Measurements from ENCODE around the gene RFX2.
"Not testable (repeated sequence)": the region's sequence is repeated elsewhere in the genome, so short reads cannot be mapped to it uniquely, and the experiment has no call there.

Gene RFX2

DNA sequence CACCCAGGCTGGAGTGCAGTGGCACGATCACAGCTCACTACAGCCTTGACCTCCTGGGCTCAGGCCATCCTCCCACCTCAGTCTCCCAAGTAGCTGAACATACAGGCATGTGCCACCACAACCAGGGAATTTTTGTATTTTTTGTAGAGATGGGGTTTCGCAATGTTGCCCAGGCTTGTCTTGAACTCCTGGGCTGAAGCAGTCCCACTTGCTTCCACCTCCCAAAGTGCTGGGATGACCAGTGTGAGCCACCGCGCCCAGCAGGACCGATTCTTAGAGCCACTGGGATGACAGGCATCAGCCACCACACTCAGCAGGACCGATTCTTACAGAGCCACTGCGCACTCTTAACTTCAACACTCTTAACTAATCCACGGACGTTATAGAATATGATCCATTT is 77.5 kb downstream of the RFX2 start:
- intact Hi-C loops (cut with DNase I) = no loop called here
- peak in 5 of 42 donors; percentile 2 to 24 (median 3) for DNase-seq

DNA sequence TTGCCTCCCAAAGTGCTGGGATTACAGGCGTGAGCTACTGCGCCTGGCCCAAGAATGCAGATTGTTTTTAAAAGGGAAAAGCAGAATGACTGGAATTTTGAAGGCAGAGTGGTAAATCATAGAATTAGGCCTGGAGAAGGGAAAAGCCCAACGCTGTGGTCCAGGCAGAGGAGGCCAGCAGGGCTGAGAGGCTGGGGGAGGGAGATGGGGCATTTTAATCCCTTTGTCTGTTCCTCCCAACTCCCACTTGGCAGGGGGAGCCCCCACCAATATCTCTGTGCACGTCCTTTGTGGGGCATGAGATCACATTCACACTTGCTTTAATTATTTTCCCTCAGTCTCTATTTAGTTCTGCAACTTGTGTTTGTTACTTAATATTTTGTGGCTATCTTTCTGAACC is 77.9 kb downstream of the RFX2 start:
- intact Hi-C loops (cut with DNase I) = no loop called here
- DNase-seq = peak in 6 of 42 donors; percentile 0 to 19 (median 5)

DNA sequence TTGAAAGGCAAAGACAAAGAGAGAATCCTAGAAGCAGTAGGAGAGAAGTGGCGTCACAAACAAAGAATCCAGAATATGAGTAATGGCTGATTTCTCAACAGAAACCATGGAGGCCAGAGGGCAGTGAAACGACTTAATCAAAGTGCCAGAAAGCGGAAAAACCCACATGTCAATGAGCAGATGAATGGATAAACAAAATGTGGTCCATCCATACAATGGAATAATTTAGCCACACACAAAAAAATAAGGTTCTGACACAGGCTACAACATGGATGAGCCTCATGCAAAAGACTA is 80.1 kb downstream of the RFX2 start:
- intact Hi-C loops (cut with DNase I) = no loop called here
- no peak for DNase-seq

DNA sequence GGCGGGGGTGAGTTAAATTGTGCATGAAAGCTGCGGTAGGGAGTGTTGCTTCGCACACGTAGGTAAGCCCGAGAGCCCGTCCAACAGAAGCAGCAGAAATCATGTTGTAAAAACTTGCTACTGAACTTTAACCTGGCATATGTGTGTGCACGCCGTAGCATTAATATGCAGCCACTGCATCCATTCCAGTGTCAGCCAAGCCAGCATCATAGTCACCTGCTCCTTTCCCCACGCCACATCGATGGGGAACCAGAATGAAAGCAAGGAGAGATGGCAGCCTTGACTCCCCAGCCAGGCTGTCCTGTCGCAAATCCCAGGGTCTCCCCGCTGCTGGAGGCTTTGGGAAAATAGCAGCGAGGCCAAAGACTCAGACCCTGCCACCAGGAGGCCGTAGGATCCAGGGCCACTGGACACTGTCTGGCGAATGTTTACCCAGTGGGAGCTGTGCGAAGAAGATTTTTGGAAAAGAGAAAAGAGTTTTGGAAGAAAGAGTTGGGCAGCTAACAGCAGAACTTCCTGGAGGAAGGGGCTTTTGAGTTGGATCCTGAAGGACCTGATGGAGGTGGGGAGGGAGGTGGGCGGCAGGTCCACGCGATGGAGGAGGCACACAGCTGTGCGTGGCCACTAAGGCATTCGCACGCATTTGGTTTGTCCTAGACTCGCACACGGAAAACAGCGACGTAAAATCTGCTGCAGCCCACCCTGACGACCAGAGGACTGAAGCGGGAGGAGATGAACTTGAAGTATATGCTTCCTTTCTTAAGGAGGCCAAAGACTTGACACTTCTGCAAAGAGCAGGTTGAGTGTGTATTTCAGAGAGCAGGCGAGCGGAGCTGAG is 83.7 kb downstream of the RFX2 start:
- DNase-seq = peak in 1 of 42 donors; percentile 24
- intact Hi-C loops (cut with DNase I) = no loop called here

DNA sequence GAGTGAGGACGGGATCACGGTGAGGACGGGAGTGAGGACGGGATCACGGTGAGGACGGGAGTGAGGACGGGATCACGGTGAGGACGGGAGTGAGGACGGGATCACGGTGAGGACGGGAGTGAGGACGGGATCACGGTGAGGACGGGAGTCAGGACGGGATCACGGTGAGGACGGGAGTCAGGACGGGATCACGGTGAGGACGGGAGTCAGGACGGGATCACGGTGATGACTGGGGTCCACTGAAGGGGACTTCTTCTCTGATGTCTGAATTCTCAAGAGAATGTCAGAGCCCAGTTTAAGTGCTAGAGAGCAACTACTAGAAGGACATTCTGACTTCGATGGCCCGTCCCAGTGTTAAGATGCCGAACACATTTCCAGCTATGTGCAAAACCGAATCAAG is 85.5 kb downstream of the RFX2 start:
- intact Hi-C loops (cut with DNase I) = not testable (repeated sequence)

DNA sequence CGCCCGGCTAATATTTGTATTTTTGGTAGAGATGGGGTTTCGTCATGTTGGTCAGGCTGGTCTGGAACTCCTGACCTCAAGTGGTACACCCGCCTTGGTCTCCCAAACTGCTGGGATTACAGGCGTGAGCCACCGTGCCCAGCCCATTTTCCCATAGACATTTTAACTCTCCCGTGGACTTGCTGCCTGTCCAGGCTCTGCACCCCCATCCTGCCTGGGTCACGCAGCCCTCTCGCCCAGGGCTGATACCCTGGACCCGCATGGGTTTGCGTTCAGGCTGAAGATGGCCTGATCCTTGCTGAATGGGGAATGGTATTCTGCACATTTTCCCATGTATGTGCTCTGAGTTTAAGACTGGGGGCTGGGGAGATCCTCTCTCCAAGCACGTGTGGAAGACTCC is 86.4 kb downstream of the RFX2 start:
- intact Hi-C loops (cut with DNase I) = no loop called here
- DNase-seq = no peak

More for the DNA sequence above, 85.5 kb downstream of the RFX2 start:
- not testable (repeated sequence) for DNase-seq

DNA sequence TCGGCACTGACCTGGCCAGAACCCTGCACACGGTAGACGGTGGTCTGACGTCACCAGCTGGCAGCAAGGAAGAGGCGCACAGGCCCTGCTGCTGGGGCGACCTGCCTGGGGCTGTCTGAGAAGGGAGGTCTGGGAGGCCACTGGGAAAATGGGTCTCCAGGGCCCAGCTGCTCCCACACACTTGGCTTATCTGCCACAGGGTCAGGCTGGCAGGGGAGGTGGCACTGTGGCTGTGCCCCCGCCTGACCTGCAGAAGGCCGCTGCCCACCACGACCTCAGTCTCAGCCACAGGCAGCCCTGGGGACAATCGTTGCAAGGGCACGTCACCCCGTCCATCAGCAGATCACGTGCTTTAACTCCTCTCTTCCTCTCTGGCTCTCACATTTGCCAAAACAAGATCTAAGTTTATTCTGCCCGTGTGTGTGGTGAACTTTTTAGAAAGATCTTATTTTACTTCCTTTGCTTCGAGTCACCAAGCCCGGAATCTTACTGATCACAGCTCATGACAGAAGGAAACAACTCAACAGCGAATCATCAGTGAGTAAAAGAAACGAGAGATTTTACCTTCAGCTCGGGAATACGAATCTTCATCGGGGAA is 87.1 kb downstream of the RFX2 start:
- no peak for DNase-seq
- intact Hi-C loops (cut with DNase I) = no loop called here

DNA sequence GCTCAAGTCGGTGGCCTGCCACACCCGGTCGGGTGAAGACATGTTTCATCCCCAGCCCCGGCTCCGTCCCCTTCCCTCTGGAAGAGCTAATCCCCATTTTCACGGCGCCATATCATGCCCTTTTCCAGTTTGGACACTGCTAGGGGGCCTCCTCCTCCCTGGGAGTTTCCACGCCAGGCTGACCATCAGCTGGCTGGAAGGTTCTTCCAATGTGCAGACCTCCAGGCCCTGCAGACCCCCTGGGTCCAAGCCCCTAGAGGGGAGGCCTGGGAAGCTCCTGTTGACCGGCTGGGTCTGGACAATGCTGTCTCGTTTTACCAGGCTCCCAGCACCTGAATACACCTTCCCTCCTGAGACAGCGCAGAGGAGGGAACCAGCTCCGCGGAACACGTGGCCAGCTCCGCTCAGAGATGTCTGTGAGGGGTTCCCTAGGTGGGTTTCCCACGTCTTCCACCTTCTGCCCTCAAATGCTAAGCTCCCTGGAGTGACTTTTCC is 87.7 kb downstream of the RFX2 start:
- no peak for DNase-seq
- intact Hi-C loops (cut with DNase I) = no loop called here

DNA sequence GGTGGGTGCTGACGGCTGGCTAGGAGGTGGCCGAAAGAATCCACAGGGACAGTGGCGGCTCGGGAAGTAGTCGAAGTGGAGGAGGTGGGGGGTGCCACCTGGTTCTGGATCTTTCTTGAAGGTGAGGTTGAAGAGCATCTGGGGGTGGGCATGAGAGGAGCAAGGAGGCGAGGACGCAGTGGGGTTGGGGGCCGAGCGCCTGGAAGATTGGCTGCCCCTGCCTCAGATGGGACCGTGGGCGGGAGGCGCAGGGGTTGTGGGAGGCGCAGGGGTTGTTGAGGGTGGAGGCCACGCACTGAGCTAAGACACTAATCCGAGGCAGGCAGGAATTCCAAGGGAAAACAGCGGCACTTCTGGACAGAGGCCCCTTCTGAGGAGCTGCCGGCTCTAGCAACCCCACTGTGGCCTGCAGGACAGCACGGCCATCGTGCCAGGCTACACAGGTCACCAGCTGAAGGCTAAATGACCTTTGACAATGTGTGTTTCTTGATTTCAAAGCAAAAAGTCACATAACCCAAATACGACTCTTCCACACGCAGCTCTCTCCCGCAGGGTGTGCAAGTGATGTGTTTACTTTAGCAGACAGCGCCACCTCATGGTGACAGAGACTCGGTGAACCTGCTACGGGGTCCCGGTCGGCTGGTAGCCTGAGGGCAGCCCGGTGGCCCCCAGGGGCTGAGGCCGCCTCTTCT is 88.3 kb downstream of the RFX2 start:
- DNase-seq = peak; percentile 48 to 92 (median 78)
- intact Hi-C loops (cut with DNase I) = no loop called here

DNA sequence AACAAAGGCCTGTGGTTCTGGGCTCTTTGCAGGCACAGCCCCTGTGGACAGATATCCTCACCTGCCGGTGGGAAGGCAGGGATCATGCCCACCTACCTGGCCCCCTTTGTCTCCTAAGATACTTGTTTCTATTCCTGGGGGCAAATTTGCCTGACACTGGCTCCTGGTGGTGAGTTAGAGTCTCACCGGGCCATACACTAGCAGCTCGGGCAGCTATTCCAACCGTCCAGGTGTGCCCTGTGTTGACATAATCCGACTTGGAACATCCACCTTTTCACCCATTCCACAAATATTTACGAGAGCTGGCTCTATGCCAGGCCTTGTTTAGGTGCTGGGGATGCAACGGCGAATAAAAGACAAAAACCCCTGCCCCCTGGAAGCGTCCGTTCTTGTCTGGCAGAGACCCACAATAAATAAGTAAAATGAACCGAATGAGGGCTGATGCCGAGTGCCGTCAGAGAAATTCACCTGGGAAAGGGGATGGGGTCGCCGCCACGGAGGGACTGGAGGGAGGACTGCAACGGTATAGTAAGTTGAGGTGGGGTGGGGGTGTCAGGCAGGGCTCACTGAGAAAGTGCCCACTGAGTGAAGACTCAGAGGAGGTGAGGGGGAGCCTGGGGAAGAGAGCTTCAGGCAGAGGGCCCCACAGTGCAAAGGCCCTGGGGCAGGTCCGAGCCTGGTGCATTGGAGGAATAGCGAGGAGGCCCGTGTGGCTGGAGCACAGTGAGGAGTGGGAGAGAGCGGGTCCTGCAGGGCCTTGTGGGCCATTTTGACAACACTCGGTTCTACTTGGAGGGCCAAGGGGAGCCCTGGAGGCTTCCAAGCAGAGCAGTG is 89.1 kb downstream of the RFX2 start:
- no peak for DNase-seq
- intact Hi-C loops (cut with DNase I) = no loop called here

DNA sequence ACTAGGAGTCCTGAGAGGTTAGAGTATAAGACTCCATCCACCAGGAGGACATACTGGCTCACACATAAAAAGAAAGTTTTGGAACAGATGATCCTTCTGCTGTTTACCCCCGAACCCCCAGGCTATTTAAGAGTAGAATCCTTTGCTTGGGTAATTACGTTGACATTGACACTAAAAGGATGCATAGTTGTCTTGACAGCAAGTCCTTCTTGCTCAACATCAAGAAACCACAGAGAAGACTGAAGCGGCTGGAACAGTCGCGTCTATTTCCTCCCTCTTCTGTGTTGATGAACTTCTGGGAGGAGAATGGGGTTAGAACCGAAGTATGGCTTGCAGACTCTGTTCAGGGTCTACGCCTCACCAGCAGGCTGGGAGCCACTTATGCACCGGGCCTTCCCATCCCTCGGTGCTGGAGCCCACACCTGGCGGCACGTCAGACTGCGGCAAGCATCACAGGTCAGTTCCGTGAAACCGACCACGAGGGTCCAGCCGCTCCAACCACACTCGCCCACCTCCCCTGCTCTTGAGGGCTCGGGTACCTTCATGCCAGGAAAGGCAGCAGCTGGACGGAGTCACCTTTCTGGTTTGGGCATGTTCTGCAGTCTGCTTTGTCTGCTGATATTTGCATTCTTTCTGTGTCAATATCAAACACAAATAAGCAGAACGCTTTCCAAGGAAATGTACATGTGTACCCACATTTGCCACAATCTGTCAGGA is 90.0 kb downstream of the RFX2 start:
- intact Hi-C loops (cut with DNase I) = no loop called here
- DNase-seq = no peak

DNA sequence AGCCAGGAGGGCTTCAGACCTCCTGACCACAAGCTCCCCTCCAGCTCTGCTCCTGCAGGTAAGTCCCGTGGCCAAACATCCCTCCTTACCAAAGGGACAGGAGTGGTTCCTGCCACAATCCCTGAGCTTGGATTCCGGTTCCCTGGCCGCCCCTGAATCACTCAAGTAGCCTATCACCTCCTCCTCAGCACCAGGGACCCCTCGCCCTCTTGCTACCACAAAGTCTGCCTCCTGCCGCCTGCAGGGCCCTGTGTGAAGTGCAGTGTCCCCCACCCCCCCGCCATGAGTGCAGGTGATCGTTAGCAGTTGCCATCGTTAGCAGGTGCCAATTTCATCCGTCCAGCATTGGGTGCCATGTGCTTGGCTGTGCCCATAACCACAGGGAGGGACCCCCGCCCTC is 91.5 kb downstream of the RFX2 start:
- intact Hi-C loops (cut with DNase I) = no loop called here
- DNase-seq = no peak

DNA sequence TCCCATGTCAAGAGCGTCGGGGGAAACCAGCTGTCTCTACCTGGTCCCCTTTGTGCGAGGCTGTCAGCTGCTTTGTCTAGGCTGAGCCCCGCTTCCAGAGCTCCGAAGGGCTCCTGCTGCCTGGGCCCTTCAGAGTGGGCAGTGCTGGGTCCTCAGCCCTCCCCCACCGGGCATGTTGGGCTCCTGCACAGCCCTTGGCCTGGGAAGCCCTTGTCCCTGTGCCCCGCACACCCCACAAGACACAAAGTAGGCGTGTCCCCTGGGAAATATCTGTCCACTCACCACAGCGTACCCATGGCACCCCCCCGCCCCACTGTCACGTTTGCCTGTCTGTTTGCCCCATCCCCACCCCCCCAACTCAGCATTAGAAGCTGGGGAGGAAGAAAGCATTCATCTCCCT is 92.7 kb downstream of the RFX2 start:
- DNase-seq = no peak

DNA sequence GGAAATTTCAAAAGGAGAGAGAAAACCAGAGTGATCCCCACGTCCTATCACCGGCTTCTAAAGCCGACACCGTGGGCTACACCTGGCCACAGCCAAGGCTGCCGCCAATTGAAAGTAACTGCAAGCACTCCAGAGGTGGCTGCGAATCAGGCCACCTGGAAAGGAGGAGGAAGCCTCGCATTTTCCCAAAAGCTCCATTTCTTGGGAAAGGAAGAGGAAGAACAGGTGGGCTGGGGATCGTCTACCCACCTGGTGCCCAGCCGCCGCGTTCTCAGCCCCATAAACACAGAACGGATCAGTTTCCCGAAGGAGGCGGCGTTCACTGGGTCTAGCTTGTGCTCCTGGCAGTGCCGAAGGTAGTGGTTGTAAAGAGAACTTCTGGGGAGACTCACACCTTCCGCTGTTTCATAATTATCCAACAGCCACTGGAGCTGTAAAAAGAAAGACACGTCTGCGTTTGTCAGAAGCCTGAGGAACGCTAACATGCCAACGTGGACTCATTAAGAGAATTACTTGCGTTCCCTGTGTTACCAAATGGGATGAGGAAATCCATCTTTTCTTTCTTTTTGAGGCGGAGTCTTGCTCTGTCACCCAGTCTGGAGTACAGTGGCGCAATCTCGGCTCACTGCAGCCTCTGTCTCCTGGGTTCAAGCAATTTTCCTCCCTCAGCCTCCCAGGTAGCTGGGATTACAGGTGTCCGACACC is 94.3 kb downstream of the RFX2 start:
- no peak for DNase-seq
- intact Hi-C loops (cut with DNase I) = no loop called here

More for the DNA sequence above, 92.7 kb downstream of the RFX2 start:
- intact Hi-C loops (cut with DNase I) = no loop called here

DNA sequence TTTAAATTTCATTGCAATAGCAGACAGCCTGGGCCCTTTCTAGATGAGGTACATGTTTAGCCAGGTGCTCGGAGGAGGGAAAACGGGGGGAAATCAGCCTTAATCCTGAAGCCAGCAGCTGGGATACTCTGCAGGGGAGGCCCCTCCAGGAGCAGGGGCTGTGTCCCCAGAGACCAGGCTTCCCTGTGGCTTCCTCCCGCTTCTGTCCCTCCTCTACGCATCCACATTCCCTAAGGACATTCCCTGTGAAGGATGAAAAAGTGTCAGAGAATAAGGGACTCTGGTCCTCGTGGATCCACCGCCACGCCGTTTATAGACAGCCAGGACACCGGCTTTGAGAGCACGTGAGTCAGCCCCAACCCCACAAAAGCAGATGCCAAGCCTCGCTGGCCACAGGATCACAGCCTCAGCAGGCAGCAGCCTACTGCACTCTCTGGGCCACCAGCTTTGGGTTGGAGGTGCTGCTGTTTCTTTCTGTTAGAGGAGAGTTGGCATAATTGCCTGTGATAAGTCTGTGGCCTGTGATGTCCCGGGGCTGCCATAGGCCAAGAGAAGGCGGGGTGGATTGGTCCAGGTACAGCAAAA is 95.7 kb downstream of the RFX2 start:
- no peak for DNase-seq
- intact Hi-C loops (cut with DNase I) = no loop called here

DNA sequence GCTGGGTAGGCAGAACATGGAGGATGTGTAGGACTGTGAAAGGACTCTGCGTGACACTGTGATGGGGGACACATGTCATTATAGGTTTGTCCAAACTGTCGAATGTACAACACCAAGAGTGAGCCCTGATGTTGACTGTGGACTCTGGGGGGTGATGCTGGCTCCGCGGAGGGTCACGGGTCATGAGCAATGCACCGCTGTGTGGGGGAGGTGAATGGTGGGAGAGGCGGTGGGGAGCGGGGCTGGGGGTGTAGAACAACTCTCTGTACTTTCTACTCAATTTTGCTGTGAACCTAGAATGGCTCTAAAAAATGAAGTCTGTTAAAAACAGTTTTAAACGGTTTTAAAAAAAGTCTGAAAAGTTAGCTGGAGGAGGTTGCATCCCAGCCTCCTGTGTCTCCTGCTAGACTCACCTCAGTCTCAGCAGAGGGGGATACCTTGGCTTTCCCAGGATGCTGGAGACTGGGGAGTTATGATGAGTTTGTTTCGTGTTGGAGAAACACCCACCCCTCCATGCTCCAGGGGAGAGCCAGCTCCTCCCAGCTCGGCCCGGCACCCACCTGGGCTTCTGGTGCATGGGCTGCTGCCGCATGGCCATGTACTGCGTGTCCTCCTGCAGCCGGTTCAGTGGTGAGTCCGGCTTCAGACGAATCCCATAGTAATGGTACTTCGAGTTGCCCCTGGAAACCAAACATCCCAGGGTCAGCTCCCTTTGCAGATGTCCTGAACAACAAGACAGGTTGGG is 97.7 kb downstream of the RFX2 start:
- intact Hi-C loops (cut with DNase I) = no loop called here
- no peak for DNase-seq

DNA sequence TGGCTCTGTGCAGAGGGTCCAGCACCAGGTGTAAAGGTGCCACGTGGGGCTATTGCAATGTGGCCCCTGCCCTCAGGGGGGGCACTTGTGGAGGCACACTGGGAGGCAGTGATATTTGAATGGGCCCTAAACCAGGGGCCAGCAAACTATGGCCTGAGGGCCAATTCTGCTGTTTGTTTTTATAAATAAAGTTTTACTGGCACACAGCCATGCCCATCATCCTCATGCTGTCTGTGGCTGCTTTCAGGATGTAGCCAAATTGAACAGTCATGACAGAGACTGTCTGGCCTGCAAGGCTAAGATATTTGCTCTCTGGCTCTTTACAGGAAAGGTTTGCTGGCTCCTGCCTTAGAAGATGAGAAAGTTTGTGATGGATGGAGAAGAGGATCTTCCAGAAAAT is 98.5 kb downstream of the RFX2 start:
- intact Hi-C loops (cut with DNase I) = no loop called here

More for the DNA sequence above, 98.5 kb downstream of the RFX2 start:
- no peak for DNase-seq

Measured in head of caudate nucleus (tissue), 42 donors.